GM12878 (cell line): ENCODE measurements around the gene MAP1LC3B. TPM values are rescaled to one million over a fixed set of nuclear protein-coding genes. Genes with fewer than 3 reads are reported as not detected.

Source experiments
- ATAC-seq: fragments of 200-7000 bp; cut with Tn5 transposase; 3 replicates; pipeline ENCODE4 v1.9.1; 2020; ENCODE audit warnings: mild to moderate bottlenecking, moderate library complexity
- BruUV-seq: library from RNA; stranded (reverse); fragments of 400-500 nt; replicated peaks from 2 replicates; lab custom pipeline; 2021; lab: Mats Ljungman, UMichigan
- CTCF ChIA-PET: fragments of 300-600 bp; sonication (Branson Sonifier 250); formaldehyde crosslinking; extraction: SDS; loops from one replicate; lab custom pipeline; 2021; ENCODE audit warnings: inconsistent platforms; lab: Yijun Ruan, JAX
- POLR2A ChIA-PET: fragments of 350-600 bp; formaldehyde crosslinking; extraction: SDS; loops from one replicate; lab custom pipeline; 2021; ENCODE audit warnings: inconsistent platforms; lab: Charles Lee
- RAD21 ChIA-PET: fragments of 300-600 bp; sonication (Branson Sonifier 250); formaldehyde crosslinking; loops from one replicate; lab custom pipeline; 2023; ENCODE audit warnings: antibody characterized with exemption; ENCODE audit not compliant: unreplicated experiment; lab: Charles Lee
- SMC1A ChIA-PET: fragments of 300-600 bp; sonication (Branson Sonifier 250); formaldehyde crosslinking; loops from one replicate; lab custom pipeline; 2023; ENCODE audit not compliant: unreplicated experiment, uncharacterized antibody; lab: Charles Lee
- DNase-seq: peaks from one replicate; pipeline ENCODE4 v3.0.0-alpha.2; 2011; ENCODE audit warnings: low read depth, low spot score
- FAIRE-seq: peaks from 3 replicates; lab custom pipeline; 2011; peaks lifted over from hg19 to GRCh38; lab: Jason Lieb, UNC
- H2AFZ ChIP-seq: 2 replicates; pipeline ENCODE4 v1.6.0; 2011; ENCODE audit warnings: low read depth, low read length, control low read depth; ENCODE audit not compliant: control insufficient read depth
- H3K27ac ChIP-seq: 2 replicates; pipeline ENCODE4 v1.5.1; 2011; ENCODE audit warnings: control low read depth; ENCODE audit not compliant: control insufficient read depth, insufficient read depth
- H3K27me3 ChIP-seq, 2 experiments: replicated peaks in 1 of 2; 2 replicates each; pipeline versions ENCODE4 v1.6.0 to v1.6.1; 2011; ENCODE audit warnings: low read length in 1 of 2; ENCODE audit not compliant: control insufficient read depth in 2 of 2, insufficient read depth in 2 of 2
- H3K36me3 ChIP-seq, 2 experiments: 2 replicates each; pipeline ENCODE4 v1.5.1; 2011; ENCODE audit warnings: low read length in 1 of 2; ENCODE audit not compliant: control insufficient read depth in 2 of 2, insufficient read depth in 2 of 2
- H3K4me1 ChIP-seq: 2 replicates; pipeline ENCODE4 v1.6.1; 2011; ENCODE audit warnings: mild to moderate bottlenecking, low read length, moderate library complexity, mixed read lengths; ENCODE audit not compliant: control insufficient read depth, insufficient read depth
- H3K4me2 ChIP-seq: 2 replicates; pipeline ENCODE4 v1.6.0; 2011; ENCODE audit warnings: control low read depth; ENCODE audit not compliant: control insufficient read depth, insufficient read depth
- H3K4me3 ChIP-seq: fragments of 200-600 bp; sonication (generic); 2 replicates; pipeline ENCODE4 v1.5.1; 2016
- H3K79me2 ChIP-seq: 2 replicates; pipeline ENCODE4 v1.6.0; 2011; ENCODE audit warnings: low read length; ENCODE audit not compliant: control insufficient read depth, insufficient read depth
- H3K9ac ChIP-seq: 2 replicates; pipeline ENCODE4 v1.8.0; 2011; ENCODE audit warnings: low read length, control low read depth, mixed read lengths; ENCODE audit not compliant: control insufficient read depth, insufficient read depth
- H3K9me3 ChIP-seq: replicated peaks from 3 replicates; pipeline ENCODE4 v1.5.1; 2011; ENCODE audit warnings: mild to moderate bottlenecking, low read length; ENCODE audit not compliant: control insufficient read depth, insufficient read depth
- H4K20me1 ChIP-seq: 2 replicates; pipeline ENCODE4 v1.6.0; 2011; ENCODE audit not compliant: control insufficient read depth, insufficient read depth
- CHD2 ChIP-seq: IDR thresholded peaks from 2 replicates; pipeline ENCODE4 v1.6.1; 2011; ENCODE audit warnings: low read depth, low read length, improper control_type of control experiment, borderline replicate concordance
- KDM1A ChIP-seq: fragments of 200-600 bp; sonication (generic); IDR thresholded peaks from 2 replicates; pipeline ENCODE4 v1.6.1; 2016; ENCODE audit warnings: borderline replicate concordance
- MEF2A ChIP-seq: IDR thresholded peaks from 2 replicates; pipeline ENCODE4 v1.6.1; 2011; ENCODE audit warnings: low read depth, mild to moderate bottlenecking, low read length, moderate library complexity; ENCODE audit not compliant: insufficient read depth
- MTA3 ChIP-seq: IDR thresholded peaks from 2 replicates; pipeline ENCODE4 v1.6.1; 2012; ENCODE audit warnings: low read length, inconsistent platforms, borderline replicate concordance
- PML ChIP-seq: IDR thresholded peaks from 2 replicates; pipeline ENCODE4 v1.6.1; 2012; ENCODE audit warnings: low read length, inconsistent platforms
- STAT3 ChIP-seq: IDR thresholded peaks from 2 replicates; pipeline ENCODE4 v1.6.1; 2011; ENCODE audit warnings: low read depth, low read length, improper control_type of control experiment
- ZNF622 ChIP-seq: fragments of 450-650 bp; IDR thresholded peaks from 2 replicates; pipeline ENCODE4 v1.6.1; 2017; ENCODE audit warnings: mild to moderate bottlenecking, inconsistent platforms
- WGBS: methylation state at CpG from one replicate; pipeline ENCODE4 v1.1.6; 2016; ENCODE audit warnings: low lambda C conversion rate; ENCODE audit not compliant: insufficient replicate concordance, insufficient coverage; ENCODE audit errors: missing lambda C conversion rate; 5-methylcytosine and 5-hydroxymethylcytosine counted together
- in situ Hi-C: fragments of 300-500 bp; cut with MboI; formaldehyde crosslinking; loops from 9 replicates; pipeline ENCODE4 v1.14.3; 2018; ENCODE audit warnings: mixed read lengths
- intact Hi-C: fragments of 100-400 bp; cut with micrococcal nuclease; formaldehyde crosslinking; loops from one replicate; pipeline ENCODE4 v1.14.2; 2022; ENCODE audit not compliant: unreplicated experiment
- polyA plus RNA-seq, 11 experiments: library from polyadenylated mRNA; depleted of rRNA in 4 of 11; unstranded in 6 of 11; stranded (reverse) in 5 of 11; fragments of >200 nt; fragmentation: Nextera tagmentation in 4 of 11; fragmentation: Illumina TruSeq in 1 of 11; extraction: Ambion mirVana in 4 of 11; extraction: Trizol in 1 of 11; gene quantifications; 1 replicate in 1 of 11; 2 replicates in 10 of 11; pipeline versions ENCODE4 v1.2.1 to v1.2.3, GENCODE V29; 2011 to 2016; ENCODE audit warnings: inconsistent platforms in 2 of 11, missing spikeins in 2 of 11, low read depth in 1 of 11
- total RNA-seq, 4 experiments: library from RNA; depleted of rRNA in 3 of 4; stranded (reverse); fragments of >200 nt in 3 of 4; fragmentation: Illumina TruSeq in 1 of 4; extraction: Trizol in 1 of 4; gene quantifications; 2 replicates each; pipeline versions ENCODE4 v1.2.1 to v1.2.3, GENCODE V29; 2013 to 2021
- TF ChIP-seq, protein P1 (sequence below): fragments of 450-650 bp; IDR thresholded peaks from 2 replicates; pipeline ENCODE4 v1.6.1; 2016; ENCODE audit warnings: mild to moderate bottlenecking, moderate library complexity, borderline replicate concordance
- TF ChIP-seq, protein P2 (sequence below): fragments of 450-650 bp; IDR thresholded peaks from 2 replicates; pipeline ENCODE4 v1.6.1; 2018; ENCODE audit warnings: borderline replicate concordance, mild to moderate bottlenecking; ENCODE audit not compliant: partially characterized antibody
- TF ChIP-seq, protein P3 (sequence below): IDR thresholded peaks from 2 replicates; pipeline ENCODE4 v1.6.1; 2011; ENCODE audit warnings: low read depth, low read length, improper control_type of control experiment, borderline replicate concordance
- TF ChIP-seq, protein P4 (sequence below): fragments of 450-650 bp; IDR thresholded peaks from 2 replicates; pipeline ENCODE4 v1.6.1; 2017; ENCODE audit warnings: antibody characterized with exemption, mild to moderate bottlenecking, moderate library complexity

Gene MAP1LC3B
- total and polyA plus RNA-seq, 10 of the 15 experiments (the other 5 are each of a cell fraction or from before 2014, with no cell fraction given): 6.1 to 42.8 (median 13.7) TPM

DNA sequence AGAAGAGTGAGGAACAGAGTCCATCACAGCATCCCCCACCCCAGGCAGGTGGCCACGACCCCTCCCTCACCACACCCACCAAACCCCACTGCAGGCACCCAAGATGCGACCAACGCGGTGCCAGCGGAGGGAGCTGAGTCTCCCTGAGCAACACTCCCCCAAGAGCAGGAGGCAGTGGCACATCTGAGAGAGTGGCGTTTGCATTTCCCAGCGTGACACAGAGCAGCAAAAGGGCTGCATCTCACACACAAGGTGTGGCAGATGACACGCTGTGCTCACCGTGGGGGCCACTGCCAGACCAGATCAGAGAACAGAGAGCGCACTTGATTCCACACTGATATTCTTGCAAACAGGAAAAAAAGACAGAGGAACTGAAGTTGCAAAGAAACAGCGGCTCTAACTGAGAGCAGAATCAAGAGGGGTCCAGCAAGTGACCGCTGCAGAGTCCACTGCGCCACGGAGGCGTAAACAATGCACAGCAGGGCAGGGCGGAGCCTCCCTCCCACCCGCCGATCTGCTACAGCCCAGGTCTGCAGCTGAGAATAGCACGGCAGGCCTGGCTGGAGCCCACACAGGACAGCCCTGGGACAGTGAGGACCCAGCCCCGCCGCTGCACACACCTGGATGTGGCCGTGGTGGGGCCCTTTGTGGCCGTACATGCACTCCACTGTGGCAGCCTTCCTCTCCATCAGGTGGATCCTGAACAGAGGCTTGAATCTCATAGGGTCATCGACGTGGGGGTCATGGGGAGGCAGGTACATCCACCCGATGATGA, 49.0 kb upstream of the MAP1LC3B start:
- no peak overlapping the region for H3K9ac ChIP-seq
- DNase-seq (no peak), ATAC-seq (no peak), FAIRE-seq (no peak)
- BruUV-seq: no TSS peak
- in situ Hi-C loops: no loop called here
- H3K36me3 ChIP-seq: peaks cover 2 to 16% of the 10 kb centered on the region in 2 experiments; a peak in 3 of 4 replicates
- RAD21 ChIA-PET: no interaction called here
- POLR2A ChIA-PET: no interaction called here
- H3K4me2 ChIP-seq: no peak overlapping the region
- H3K9me3 ChIP-seq: no peaks in the 10 kb centered on the region
- no peak overlapping the region for H3K4me3 ChIP-seq
- H3K79me2 ChIP-seq: no peaks in the 10 kb centered on the region
- intact Hi-C loops: no loop called here
- no peak overlapping the region for H2AFZ ChIP-seq
- H3K27ac ChIP-seq: no peak overlapping the region
- H3K4me1 ChIP-seq: no peaks in the 10 kb centered on the region
- no peaks in the 10 kb centered on the region for H4K20me1 ChIP-seq
- CTCF ChIA-PET: no interaction called here
- no peaks in the 10 kb centered on the region for H3K27me3 ChIP-seq
- WGBS: 95% methylated on average over 26 of the region's 26 CpGs
- SMC1A ChIA-PET: no interaction called here
- TF ChIP-seq, protein P1, sequence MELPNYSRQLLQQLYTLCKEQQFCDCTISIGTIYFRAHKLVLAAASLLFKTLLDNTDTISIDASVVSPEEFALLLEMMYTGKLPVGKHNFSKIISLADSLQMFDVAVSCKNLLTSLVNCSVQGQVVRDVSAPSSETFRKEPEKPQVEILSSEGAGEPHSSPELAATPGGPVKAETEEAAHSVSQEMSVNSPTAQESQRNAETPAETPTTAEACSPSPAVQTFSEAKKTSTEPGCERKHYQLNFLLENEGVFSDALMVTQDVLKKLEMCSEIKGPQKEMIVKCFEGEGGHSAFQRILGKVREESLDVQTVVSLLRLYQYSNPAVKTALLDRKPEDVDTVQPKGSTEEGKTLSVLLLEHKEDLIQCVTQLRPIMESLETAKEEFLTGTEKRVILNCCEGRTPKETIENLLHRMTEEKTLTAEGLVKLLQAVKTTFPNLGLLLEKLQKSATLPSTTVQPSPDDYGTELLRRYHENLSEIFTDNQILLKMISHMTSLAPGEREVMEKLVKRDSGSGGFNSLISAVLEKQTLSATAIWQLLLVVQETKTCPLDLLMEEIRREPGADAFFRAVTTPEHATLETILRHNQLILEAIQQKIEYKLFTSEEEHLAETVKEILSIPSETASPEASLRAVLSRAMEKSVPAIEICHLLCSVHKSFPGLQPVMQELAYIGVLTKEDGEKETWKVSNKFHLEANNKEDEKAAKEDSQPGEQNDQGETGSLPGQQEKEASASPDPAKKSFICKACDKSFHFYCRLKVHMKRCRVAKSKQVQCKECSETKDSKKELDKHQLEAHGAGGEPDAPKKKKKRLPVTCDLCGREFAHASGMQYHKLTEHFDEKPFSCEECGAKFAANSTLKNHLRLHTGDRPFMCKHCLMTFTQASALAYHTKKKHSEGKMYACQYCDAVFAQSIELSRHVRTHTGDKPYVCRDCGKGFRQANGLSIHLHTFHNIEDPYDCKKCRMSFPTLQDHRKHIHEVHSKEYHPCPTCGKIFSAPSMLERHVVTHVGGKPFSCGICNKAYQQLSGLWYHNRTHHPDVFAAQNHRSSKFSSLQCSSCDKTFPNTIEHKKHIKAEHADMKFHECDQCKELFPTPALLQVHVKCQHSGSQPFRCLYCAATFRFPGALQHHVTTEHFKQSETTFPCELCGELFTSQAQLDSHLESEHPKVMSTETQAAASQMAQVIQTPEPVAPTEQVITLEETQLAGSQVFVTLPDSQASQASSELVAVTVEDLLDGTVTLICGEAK: no peak
- no peak for TF ChIP-seq ZNF622
- TF ChIP-seq MEF2A: no peak
- TF ChIP-seq KDM1A: no peak
- no peak for TF ChIP-seq PML
- TF ChIP-seq MTA3: no peak
- TF ChIP-seq, protein P2, sequence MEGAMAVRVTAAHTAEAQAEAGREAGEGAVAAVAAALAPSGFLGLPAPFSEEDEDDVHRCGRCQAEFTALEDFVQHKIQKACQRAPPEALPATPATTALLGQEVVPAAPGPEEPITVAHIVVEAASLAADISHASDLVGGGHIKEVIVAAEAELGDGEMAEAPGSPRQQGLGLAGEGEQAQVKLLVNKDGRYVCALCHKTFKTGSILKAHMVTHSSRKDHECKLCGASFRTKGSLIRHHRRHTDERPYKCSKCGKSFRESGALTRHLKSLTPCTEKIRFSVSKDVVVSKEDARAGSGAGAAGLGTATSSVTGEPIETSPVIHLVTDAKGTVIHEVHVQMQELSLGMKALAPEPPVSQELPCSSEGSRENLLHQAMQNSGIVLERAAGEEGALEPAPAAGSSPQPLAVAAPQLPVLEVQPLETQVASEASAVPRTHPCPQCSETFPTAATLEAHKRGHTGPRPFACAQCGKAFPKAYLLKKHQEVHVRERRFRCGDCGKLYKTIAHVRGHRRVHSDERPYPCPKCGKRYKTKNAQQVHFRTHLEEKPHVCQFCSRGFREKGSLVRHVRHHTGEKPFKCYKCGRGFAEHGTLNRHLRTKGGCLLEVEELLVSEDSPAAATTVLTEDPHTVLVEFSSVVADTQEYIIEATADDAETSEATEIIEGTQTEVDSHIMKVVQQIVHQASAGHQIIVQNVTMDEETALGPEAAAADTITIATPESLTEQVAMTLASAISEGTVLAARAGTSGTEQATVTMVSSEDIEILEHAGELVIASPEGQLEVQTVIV: no peak
- TF ChIP-seq, protein P3, sequence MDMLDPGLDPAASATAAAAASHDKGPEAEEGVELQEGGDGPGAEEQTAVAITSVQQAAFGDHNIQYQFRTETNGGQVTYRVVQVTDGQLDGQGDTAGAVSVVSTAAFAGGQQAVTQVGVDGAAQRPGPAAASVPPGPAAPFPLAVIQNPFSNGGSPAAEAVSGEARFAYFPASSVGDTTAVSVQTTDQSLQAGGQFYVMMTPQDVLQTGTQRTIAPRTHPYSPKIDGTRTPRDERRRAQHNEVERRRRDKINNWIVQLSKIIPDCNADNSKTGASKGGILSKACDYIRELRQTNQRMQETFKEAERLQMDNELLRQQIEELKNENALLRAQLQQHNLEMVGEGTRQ: no peak
- no peak for TF ChIP-seq CHD2
- no peak for TF ChIP-seq STAT3
- TF ChIP-seq, protein P4, sequence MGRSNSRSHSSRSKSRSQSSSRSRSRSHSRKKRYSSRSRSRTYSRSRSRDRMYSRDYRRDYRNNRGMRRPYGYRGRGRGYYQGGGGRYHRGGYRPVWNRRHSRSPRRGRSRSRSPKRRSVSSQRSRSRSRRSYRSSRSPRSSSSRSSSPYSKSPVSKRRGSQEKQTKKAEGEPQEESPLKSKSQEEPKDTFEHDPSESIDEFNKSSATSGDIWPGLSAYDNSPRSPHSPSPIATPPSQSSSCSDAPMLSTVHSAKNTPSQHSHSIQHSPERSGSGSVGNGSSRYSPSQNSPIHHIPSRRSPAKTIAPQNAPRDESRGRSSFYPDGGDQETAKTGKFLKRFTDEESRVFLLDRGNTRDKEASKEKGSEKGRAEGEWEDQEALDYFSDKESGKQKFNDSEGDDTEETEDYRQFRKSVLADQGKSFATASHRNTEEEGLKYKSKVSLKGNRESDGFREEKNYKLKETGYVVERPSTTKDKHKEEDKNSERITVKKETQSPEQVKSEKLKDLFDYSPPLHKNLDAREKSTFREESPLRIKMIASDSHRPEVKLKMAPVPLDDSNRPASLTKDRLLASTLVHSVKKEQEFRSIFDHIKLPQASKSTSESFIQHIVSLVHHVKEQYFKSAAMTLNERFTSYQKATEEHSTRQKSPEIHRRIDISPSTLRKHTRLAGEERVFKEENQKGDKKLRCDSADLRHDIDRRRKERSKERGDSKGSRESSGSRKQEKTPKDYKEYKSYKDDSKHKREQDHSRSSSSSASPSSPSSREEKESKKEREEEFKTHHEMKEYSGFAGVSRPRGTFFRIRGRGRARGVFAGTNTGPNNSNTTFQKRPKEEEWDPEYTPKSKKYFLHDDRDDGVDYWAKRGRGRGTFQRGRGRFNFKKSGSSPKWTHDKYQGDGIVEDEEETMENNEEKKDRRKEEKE: no peak
